ENCODE results near the gene MDK.

The MDK gene, protein sequence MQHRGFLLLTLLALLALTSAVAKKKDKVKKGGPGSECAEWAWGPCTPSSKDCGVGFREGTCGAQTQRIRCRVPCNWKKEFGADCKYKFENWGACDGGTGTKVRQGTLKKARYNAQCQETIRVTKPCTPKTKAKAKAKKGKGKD

DNA sequence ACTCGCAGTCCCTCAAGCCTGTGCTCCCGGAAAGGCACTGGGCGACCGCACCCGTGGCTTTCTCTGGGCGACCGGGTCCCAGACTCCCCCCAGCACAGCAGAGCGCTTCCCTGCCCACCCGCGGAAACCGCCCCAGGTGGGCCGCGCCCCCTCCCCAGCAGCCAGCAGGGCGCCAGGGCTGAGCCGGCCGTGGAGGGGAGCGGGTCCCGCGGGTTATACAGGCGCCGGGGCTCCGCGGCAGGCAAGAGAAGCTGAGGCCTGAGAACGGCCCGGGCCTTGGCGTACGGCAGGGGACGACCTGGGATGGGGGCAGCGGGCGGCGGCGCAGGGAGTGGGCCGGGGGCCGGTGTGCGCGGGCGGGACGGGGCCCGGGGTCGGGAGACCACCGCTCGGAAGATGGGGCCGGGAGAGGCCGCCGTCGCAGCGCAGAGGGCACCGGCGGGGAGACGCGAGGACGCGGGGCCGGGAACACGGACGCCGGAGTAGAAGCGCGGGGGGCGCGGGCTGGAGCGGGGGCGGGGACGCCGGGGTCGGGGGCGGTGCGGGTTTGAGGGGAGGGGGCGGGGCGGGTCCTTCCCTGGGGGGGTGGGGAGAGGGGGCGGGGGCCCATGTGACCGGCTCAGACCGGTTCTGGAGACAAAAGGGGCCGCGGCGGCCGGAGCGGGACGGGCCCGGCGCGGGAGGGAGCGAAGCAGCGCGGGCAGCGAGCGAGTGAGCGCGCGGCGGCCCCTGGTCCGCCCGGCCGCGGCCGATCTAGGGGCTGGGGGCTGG lies at the start of gene MDK:
MDK (plus strand) TSS at position 622 of the 771 bp plus-strand sequence. CDS start 389 bp downstream, outside the sequence.
- no peak for DNase-seq (ENCODE audit: low read depth, low spot score)

GRCh38 chr11:46332093-46332567 lies 49.3 kb upstream of the MDK start:
- no peak for DNase-seq (ENCODE audit: low read depth, low spot score)

DNA sequence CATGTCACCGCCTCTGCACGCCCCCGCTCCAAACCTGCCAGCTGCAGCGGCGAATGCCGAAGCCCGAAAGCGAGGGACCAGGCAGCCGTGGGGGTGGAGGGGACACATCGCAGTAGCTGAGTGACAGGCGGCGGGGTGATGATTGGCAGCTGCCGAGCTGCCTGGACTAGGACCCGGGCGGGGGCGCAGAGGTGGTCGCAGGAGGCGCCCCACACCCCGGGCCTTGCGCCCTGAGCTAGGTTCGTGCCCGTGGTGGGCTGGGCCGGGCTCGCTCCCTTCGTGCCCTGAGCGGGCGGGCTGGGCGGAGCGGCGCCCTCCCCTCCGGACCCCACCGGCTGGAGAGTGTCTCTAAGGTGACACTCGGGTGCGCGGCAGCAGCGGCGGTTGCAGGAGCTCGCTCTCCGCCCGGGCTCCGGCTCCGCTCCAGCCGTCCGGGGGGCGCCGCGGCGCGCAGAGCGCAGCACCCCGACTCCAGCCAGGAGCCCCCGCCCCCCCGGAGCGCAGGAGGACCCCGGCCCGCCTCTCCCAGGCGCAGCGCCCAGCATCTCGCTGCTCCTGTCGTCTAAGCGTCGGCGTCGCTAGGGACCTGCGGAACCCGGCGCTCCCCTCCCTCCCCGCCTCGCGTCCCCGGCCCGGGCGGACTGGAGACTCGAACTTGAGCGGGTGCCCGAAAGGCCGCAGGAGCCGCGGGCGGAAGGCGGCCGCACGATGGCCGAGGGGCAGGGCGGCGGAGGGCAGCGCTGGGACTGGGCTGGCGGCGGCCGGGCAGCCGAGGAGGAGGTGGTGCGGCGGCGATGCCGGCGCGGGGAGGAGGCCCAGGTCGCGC lies 48.7 kb upstream of the MDK start:
- no peak for DNase-seq (ENCODE audit: low read depth, low spot score)

GRCh38 chr11:46333394-46333947 lies 48.0 kb upstream of the MDK start:
- DNase-seq (ENCODE audit: low read depth, low spot score): no peak

DNA sequence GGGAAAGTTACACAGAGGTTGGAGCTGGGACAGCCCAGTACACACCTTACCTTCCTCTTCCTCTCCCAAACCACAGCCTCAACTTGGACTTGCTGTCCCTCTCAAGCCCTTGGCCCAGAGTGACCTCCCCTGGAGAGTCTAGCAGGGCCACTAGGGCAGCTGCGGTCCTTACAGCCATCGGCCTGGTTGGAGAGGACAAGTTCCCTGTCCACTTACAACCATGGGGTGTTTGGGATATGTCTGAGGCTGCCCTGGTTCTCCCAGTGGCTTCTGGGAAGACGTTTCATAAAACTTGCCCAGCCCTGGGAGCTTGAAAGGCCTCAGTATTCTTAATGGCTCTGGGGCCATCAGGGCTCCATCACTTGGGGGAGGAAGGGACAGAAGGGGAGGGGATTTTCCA lies 47.3 kb upstream of the MDK start:
- no peak for DNase-seq (ENCODE audit: low read depth, low spot score)

DNA sequence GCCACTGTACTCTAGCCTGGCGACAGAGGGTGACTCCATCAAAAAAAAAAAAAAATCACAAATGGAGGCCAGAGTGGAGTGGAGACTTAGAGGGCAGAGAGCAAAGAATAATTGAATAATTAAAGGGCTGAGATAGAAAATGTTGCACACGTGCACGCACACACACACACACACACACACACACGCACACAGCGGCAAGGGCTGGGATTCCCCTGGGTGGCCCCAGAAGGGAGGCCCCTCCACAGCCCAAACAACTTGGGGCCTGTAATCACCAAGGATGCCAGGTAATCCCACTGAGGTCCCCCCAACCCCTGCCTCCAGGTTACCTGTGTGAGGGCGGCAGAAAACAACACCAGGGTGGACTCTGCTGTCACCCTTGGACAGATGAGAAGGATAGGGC lies 46.2 kb upstream of the MDK start:
- DNase-seq (ENCODE audit: low read depth, low spot score): no peak

- no peak for DNase-seq (ENCODE audit: low read depth, low spot score)
Observed at GRCh38 chr11:46335890-46336562, 45.4 kb upstream of the MDK start.

- no peak for DNase-seq (ENCODE audit: low read depth, low spot score)
Observed at GRCh38 chr11:46336563-46337180, 44.8 kb upstream of the MDK start.

GRCh38 chr11:46337626-46338345 lies 43.7 kb upstream of the MDK start:
- no peak for DNase-seq (ENCODE audit: low read depth, low spot score)

DNA sequence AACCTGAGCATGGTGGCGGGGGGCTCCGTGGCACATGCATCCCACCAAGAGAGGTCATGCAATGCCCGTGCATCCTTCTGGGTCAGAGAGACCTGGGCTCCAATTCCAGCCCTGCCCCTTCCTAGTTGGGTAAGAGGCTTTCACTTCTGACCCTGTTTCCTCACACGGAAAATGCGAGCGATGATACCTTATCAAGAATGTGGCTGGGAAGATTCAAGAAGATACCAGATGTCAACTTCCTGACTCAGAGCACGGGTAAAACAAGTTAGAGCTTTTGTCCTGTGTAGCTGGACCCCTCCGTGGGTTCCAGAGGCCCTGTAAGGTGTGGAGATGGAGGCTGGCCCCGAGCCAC lies 42.9 kb upstream of the MDK start:
- no peak for DNase-seq (ENCODE audit: low read depth, low spot score)

- DNase-seq (ENCODE audit: low read depth, low spot score): no peak
Observed at GRCh38 chr11:46338988-46339666, 42.3 kb upstream of the MDK start.

- DNase-seq (ENCODE audit: low read depth, low spot score): no peak
Observed at GRCh38 chr11:46339816-46340215, 41.7 kb upstream of the MDK start.

DNA sequence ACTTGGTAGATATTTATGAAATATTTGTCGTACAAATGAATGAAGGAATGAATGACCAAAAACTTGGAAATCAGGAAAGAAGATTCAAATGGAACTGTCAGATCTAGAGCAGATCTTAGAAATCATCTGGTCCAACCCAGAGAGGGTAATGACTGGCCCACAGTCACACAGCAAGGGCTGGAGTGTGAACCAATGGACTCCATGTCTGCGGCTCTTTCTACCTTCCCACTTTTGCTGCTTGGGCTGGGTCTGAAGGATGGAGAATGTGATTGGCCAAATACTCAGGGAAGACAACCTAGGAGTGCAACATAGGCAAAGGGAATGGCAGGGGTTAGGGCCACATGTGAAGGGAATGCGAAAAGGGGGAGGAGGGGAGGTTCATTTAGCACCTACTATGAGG lies 40.0 kb upstream of the MDK start:
- no peak for DNase-seq (ENCODE audit: low read depth, low spot score)

GRCh38 chr11:46342239-46342638 lies 39.2 kb upstream of the MDK start:
- DNase-seq (ENCODE audit: low read depth, low spot score): no peak

- DNase-seq (ENCODE audit: low read depth, low spot score): no peak
Observed at GRCh38 chr11:46343520-46343919, 37.9 kb upstream of the MDK start.

DNA sequence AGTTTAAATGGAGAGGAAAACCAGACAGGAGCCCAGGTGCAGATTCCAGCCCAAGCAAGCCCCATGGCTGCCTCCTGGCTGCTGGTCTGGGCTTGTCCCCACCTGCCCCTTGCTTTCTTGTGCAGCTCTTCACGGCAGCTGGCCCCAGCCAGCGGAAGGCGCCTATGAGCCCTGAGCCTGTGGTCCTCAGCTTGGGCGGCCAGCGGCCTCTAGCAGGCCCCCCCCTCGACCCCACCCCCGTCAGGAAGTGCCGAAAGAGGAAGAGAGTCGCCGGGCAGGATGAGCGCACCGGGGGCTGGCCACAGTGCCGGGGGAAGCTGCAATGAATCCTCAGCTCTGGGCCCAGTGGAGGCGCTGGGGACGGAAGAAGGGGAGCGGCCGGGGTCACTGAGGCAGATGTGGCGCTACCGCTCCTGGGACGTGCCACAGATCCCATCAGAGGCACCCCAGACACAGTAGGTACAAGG lies 36.3 kb upstream of the MDK start:
- no peak for DNase-seq (ENCODE audit: low read depth, low spot score)

DNA sequence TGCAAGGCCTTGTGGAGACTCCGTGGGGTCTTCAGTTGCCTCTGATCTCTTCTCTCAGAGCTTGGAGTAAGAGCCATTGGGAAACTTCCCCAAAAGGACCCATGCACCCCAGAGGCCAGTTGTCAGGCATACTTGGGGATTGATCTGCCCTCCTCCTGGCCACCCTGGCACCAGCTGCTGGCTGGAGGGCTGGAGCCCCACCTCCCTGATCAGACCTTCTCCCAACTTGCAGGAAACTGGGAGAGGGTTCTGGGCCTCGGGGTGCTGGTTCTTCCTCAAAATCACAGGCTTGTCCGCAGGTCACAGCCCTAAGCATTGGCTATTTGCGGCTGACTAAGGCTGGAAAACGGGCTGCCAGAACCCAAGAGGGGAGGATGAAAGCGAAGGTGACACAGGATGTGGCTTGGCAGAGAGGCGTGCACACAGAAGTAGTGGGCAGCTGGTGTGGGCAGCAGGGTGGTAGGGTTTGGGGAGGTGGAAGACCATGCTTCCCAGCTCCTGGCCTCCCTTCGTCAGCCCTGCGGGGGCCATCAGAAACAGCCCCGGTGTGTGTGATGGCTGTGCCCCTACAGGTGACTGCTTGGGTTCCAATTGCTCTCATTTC lies 35.5 kb upstream of the MDK start:
- no peak for DNase-seq (ENCODE audit: low read depth, low spot score)

DNA sequence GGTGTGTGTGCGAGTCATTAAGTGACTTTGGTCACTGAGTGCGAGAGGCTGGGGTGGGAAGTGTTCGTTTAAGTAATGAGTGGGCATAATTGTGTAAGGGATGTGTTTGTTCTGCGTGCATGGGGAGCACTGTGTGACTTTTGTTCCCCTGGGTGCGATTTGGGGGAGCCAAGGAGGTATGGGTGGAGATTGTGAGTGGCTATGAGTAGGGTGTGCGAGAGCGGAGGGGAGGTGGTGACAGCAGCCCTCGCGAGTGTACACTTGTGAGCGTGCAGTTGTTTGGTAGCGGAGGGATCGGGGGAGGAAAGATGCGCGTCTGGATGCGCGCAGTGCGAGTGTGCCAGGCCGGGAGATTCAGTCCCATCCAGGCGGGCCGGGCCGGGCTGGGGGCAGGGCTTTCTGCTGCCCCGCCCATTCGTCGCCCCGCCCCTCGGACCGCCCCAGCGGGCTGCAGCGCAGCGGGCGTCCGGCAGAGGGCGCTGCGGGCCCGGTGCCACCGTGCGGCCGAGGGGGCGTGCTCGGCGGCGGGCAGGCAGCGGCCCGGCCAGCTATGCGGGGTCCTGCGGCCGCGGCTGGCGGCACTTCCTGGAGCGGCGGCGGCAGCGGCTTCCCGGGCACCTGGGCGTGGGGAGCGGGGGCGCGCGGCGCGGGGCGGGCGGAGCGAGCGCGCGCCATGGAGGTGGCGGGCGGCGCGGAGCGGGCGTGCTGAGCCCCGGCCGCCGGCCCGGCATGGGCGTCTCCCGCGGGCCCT lies 34.4 kb upstream of the MDK start, which contains the start of gene DGKZ:
DGKZ (plus strand) TSS at position 578 of the 751 bp plus-strand sequence. CDS start 197 bp downstream, outside the sequence.
- no peak for DNase-seq (ENCODE audit: low read depth, low spot score)
